ENCODE measurements around the gene RPL38.

DNA sequence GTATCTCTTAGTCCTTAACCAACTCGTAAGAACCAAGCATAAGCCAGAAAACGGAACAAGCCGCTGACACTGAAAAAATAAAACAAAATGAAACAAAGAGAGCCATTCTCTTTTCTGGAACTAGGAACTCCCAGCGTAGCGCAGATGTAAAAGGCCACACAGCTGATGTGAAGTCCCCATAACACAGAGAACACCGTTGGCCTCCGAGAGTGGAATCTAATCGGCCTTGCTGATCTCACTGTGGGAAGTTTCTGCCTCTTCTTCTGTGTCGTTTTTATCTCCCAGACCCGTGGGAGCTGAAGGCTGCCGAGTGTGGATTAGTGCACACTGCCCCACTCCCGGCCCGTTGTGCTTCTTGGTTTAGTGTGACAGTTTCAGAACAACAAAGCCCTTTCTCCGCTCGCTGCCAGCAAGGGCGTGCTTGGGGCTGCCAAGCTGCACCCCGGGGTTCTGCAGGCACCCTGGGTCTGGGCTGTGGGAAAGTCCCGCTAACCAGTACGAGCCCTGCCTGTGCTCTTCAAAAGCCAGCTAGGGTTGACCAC lies 31.6 kb downstream of the RPL38 start:
- TF ChIP-seq, protein P1, sequence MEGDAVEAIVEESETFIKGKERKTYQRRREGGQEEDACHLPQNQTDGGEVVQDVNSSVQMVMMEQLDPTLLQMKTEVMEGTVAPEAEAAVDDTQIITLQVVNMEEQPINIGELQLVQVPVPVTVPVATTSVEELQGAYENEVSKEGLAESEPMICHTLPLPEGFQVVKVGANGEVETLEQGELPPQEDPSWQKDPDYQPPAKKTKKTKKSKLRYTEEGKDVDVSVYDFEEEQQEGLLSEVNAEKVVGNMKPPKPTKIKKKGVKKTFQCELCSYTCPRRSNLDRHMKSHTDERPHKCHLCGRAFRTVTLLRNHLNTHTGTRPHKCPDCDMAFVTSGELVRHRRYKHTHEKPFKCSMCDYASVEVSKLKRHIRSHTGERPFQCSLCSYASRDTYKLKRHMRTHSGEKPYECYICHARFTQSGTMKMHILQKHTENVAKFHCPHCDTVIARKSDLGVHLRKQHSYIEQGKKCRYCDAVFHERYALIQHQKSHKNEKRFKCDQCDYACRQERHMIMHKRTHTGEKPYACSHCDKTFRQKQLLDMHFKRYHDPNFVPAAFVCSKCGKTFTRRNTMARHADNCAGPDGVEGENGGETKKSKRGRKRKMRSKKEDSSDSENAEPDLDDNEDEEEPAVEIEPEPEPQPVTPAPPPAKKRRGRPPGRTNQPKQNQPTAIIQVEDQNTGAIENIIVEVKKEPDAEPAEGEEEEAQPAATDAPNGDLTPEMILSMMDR (IDR thresholded peaks at IDR 0.05): no peak
- TF ChIP-seq POLR2A (IDR thresholded peaks at IDR 0.05): no peak

Measured in esophagus squamous epithelium (tissue), 4 donors.